HG02852 (cell line): ENCODE measurements around the gene NKTR.
"Not testable (repeated sequence)": the region's sequence is repeated elsewhere in the genome, so short reads cannot be mapped to it uniquely, and the experiment has no call there.

Experiments used
- ATAC-seq: cut with Tn5 transposase; IDR thresholded peaks from one replicate; pipeline ENCODE4 v1.9.1; 2021; ENCODE audit warnings: mild to moderate bottlenecking, moderate library complexity; ENCODE audit not compliant: unreplicated experiment

The NKTR gene

DNA sequence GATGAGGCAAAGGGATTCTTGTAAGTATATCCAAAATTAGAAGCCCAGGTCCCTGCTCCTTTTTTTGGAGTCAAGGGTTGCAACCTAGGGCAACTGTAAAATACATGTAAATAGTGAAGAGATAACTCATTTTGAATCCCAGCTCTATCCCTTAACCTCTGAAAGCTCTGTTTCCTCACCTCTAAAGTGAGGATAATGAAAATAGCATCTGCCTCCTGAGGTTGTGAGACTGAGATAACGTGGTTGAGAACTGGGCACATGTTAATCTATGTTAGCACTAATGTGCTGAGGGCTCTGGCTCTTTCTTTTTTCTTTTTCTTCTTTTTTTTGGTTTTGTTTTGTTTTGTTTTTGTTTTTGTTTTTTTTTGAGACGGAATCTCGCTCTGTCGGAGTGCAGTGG, 4.8 kb upstream of the NKTR start:
- no peak for ATAC-seq

GRCh38 chr3:42597098-42597497, 3.4 kb upstream of the NKTR start:
- not testable (repeated sequence) for ATAC-seq

DNA sequence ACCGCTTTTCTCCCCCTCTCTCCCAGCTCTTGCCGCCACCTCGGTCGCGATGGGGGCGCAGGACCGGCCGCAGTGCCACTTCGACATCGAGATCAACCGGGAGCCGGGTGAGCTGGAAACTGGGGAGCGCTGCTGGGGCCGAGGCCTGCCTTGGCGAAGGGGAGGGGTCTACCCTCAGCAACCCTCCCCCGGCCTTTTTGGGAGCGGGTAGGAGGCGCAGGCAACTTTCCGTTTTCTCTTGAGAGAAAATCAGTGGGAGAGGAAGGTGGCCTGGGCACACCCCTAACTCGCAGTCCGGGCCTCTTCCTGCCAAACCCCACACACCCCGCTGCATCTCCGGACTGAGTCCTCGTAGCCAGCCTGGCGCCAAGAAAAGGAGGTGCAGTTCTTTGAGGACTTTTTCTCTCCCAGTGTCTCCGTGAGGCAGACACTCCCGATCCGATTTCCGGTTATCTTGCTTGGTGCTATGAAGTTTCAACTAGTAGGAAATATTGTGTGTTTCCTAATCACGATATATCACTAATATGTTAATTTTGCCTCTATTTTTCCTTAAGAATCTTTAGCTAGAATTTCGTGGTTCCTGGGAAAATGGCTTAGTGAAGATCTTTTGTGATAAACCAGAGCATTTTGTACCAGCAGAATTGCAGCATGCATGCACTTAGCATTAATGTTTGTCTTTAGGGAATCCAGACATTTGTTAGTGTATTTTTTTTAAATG, 631 bp downstream of the NKTR start:
- ATAC-seq = peak; percentile 25

DNA sequence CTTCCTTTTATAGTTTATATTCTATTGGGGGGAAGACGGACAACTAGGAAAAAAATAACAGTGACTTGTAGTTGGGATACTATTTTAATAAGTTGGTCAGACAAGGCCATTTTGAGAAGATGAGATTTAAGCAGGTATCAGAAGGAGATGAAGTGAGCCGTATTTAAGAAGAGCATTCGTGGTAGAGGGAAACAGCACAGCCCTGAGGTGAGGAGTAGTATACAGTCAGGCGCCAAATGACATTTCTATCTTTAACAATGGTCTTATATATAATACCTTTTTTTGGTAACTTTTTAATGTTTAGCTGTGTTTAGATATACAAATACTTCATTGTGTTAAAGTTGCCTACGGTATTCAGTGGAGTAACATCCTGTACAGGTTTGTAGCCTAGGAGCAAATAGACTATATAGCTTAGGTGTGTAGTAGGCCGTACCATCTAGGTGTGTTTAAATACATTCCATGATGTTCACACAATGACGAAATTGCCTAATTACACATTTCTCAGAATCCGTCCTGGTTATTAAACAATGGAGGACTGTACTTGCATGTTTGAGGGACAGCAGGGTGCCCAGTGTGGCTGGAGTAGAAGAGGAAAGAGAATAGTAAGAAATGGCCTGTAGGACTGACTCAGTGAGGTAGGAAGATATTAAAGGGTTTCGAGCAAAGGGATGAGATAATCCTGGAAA, 1.6 kb downstream of the NKTR start:
- ATAC-seq = no peak

GRCh38 chr3:42602961-42603360, 2.5 kb downstream of the NKTR start:
- ATAC-seq = no peak

DNA sequence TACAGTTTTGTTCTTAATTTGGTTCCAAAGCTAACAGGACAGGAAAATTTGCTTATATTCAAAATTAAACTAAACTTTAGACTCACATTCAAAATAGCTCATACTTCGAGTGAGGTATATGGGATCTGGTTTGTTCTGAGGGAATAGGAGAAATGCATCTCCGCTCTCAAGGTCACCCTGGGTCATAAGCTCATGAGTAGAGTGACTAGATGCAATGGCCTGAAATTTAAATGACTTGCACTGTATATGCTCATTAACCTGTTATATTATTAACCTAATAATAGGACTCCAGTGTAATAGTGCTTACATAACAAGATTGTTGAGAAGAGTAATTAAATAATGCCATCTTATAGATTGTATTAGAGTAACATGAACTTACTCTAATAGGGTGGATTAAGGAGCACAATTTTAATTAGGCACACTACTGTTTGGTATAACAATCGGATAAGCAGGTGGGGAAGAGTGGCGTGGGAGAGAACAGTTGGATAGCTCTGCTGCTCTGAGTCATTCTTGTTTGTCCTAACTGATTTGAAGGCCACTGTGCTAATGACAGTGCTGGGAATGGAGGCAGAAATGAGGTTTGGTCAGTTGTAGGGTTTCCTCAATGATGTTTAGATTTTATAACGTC, 5.2 kb downstream of the NKTR start:
- ATAC-seq = no peak

DNA sequence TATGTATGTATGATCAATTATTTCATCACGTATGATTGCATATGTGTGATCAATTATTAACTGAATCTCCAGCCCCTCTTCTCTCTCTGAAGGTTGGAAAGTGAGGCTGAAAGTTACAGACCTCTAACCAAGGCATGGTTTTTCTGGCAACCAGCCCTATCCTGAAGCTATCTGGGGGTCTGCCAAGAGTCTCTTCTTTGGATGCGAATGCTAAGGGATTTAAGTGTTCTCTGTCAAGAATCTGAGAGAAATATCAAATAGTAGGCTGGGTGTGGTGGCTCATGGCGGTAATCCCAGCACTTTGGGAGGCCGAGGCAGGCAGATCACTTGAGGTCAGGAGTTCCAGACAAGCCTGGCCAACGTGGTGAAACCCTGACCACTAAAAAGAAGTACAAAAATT, 8.1 kb downstream of the NKTR start:
- ATAC-seq = no peak

DNA sequence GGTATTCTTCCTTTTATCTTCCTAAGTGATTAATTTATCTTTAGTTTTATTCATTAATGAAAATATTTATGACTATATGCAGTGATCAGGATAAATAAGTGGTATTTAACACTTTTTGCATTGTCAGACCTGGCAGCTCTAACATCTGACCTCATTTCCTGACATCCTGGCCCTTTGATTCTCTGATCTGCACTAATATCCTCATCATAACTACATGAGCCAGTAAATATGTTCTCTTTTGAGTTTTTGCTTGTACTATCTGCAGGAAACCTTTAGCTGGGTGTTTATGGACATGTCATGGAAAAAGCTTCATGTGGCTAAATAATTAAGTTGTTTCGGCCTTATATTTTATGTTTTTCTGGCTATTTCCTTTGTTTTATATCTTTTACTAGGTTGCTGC, 10.5 kb downstream of the NKTR start:
- no peak for ATAC-seq

DNA sequence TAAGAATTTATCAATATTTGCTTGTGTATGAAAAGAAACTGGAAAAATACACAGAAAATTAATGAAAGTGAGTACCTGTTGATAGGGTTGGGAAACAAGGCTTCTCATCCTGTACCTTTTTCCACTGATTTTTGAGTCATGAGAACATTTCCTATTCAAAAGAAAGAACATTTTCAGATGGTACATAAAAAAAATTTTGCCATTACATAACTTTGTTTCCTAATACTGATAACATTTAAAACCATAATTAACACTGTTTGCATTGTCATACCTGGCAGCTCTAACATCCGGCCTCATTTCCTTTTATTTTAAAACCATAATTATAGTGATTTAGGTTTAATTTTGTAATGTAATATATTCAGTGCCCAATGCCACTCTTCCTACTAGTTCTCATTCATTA, 11.7 kb downstream of the NKTR start:
- ATAC-seq = no peak

DNA sequence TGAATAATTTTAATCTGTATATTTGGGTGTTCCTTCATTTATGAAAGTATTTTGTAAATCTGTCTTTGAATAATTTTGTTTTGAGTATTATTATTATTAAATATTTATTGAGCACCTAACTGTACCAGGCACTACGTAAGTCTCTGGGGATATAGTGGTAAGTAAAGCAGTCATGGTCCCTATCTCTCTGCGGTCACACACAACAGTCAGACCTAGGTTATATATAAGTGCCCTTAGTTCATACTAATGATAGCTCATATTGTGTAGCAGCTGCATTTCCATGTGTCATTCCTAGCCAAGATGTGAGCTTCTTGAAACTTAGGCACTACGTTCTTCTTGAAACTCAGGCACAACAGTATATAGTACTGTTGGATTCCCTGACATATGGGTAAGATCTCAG, 12.4 kb downstream of the NKTR start:
- ATAC-seq = no peak

DNA sequence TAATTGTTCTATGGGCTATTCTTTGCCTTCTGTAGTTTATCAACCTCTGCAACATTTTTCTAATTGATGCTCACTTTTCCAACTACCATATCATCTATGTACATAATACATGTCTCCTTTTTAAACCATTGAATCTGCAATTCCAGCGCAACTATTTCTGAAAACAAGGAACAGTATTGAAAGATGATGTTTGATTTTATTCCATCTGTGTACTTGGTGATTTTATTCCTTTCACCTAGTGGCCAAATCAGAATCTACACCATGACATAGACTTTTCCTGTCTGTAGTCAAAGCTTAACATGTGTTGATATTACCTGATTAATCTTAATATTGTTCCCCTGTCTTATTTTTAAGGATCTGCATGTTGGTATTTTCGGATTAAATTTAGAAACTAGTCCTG, 13.0 kb downstream of the NKTR start:
- no peak for ATAC-seq

- ATAC-seq = no peak
Observed at GRCh38 chr3:42631620-42632019, 31.1 kb downstream of the NKTR start.

DNA sequence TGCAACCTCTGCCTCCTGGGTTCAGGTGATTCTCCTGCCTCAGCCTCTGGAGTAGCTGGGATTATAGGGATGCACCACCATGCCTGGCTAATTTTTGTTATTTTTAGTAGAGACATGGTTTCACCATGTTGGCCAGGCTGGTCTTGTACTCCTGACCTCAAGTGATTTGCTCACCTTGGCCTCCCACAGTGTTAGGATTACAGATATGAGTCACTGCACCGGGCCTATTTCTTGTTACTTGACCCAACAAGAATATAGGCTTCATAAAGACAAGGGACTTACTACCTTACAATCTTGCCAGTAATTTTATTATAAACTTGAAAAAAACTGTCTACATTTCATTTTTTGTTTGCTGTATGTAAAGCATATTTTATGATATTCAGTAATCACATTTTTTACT, 31.7 kb downstream of the NKTR start:
- ATAC-seq = no peak

DNA sequence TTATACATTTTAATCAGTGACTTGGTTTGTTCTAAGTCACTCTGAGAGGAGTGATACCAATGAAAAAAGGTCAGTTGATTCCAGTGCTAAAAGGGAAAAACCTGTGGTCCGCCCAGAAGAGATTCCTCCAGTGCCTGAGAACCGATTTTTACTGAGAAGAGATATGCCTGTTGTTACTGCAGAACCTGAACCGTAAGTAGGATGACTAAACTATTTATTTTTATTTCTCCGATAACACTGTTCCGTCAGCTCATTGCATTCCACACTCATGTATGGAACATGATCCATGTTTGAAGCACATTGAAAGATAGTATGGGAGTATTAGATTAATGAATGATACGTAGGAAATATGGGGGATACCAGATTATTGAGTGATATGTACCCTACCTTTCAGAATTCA, 33.1 kb downstream of the NKTR start:
- no peak for ATAC-seq

DNA sequence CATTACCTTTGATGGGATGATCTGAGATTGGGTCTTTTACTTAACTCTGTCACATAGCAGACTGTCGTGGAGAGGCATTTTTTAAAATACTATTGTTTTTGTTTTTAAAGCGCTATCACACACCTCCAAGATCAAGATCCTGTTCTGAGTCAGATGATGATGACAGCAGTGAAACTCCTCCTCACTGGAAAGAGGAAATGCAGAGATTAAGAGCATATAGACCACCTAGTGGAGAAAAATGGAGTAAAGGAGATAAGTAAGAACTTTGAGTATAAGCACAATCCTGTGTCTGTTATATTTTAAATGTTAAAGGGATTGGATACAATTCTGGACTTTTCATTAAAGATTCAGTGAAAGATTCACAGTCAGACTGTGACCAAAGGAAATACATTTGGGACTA, 34.6 kb downstream of the NKTR start:
- peak; percentile 65 for ATAC-seq

GRCh38 chr3:42637001-42637400, 36.5 kb downstream of the NKTR start:
- ATAC-seq = no peak

GRCh38 chr3:42638339-42638842, 37.9 kb downstream of the NKTR start:
- peak; percentile 55 for ATAC-seq

DNA sequence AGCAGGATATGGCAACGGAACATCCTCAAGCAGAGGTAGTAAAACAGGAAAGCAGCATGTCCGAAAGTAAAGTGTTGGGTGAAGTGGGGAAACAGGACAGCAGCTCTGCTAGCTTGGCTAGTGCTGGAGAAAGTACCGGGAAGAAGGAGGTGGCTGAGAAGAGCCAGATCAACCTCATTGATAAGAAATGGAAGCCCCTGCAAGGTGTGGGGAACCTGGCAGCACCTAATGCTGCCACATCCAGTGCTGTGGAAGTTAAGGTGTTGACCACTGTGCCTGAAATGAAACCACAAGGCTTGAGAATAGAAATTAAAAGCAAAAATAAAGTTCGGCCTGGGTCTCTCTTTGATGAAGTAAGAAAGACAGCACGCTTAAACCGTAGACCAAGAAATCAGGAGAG, 38.7 kb downstream of the NKTR start:
- ATAC-seq = no peak

- no peak for ATAC-seq
Observed at GRCh38 chr3:42640129-42640528, 39.6 kb downstream of the NKTR start.

DNA sequence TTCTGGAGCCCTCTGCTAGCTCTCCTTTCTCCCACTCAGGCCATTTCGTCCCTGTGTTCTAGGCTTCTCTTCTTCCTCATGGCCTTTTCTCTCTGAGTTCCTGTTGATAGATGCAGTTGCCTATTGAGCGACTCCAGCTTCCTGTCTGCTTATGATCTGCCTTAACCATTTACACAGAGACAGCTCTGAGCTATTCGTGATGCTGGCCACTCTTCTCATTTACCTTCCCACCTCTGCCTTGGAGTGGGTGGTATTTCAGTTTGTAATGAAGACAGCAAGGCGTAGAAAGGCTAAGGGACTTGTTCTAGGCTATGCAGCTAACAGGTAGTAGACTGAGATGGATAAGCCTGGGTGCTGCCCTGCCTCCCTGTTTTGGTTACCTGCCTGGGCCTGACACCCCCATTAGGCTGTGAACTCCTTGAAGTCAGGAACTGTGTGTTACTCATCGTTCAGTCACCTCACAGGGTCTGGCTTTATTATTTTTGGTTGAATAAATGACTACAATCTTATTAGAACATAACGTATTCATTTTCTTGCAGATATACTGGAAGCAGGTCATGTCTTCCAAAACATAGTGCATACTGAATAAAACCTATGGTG, 40.4 kb downstream of the NKTR start:
- ATAC-seq = no peak

GRCh38 chr3:42647821-42648459, 47.5 kb downstream of the NKTR start:
- no peak for ATAC-seq
